ENCODE measurements around the gene TRPC5OS. TPM values are rescaled to one million over a fixed set of nuclear protein-coding genes. Genes with fewer than 3 reads are reported as not detected.

Gene TRPC5OS
- total and polyA plus RNA-seq, 2 donors (not counting 1 experiment from before 2014, with no cell fraction given) = 0.02 TPM; not detected in 1

GRCh38 chrX:111892375-111892774 lies 16.4 kb downstream of the TRPC5OS start:
- Histone ChIP-seq H3K79me2 (ENCODE audit: control insufficient read depth, insufficient read depth, low read length) (no peaks in the 10 kb centered on the region), H3K36me3 (ENCODE audit: control insufficient read depth, insufficient read depth, low read length) (no peaks in the 10 kb centered on the region), H3K4me2 (ENCODE audit: extremely low read depth, insufficient read depth, low read length) (no peak overlapping the region), H3K27me3 (ENCODE audit: control insufficient read depth, insufficient read depth, low read length) (no peaks in the 10 kb centered on the region), H3K4me1 (ENCODE audit: control insufficient read depth, extremely low read depth, insufficient read depth, low read length) (no peaks in the 10 kb centered on the region), H2AFZ (ENCODE audit: low read length) (no peak overlapping the region), H3K4me3 (replicated peaks in 1 of 4; ENCODE audit: control extremely low read depth in 1 of 4, insufficient read depth in 1 of 4, low read depth in 3 of 4, low read length in 4 of 4) (no peak overlapping the region), H3K27ac (ENCODE audit: insufficient read depth, low read length) (no peak overlapping the region), H4K20me1 (ENCODE audit: control insufficient read depth, extremely low read depth, insufficient read depth, low read length) (no peaks in the 10 kb centered on the region), H3K9ac (ENCODE audit: insufficient read depth, low read length) (no peak overlapping the region), H3K9me3 (ENCODE audit: control insufficient read depth, insufficient read depth, low read depth, low read length) (no peaks in the 10 kb centered on the region)
- DNase-seq (ENCODE audit: low read depth in 2 of 2) = no peak
- TF ChIP-seq CTCF (conservative IDR thresholded peaks at IDR 0.05 in 1 of 2, IDR thresholded peaks at IDR 0.05 in 1 of 2; ENCODE audit: low read depth in 1 of 2, low read length in 2 of 2) (no peak), EZH2 (IDR thresholded peaks at IDR 0.05; ENCODE audit: low read length, missing control alignments) (no peak)

GRCh38 chrX:111896148-111896547 lies 20.2 kb downstream of the TRPC5OS start:
- Histone ChIP-seq H2AFZ (ENCODE audit: low read length) (no peak overlapping the region), H3K4me3 (replicated peaks in 1 of 4; ENCODE audit: control extremely low read depth in 1 of 4, insufficient read depth in 1 of 4, low read depth in 3 of 4, low read length in 4 of 4) (no peak overlapping the region), H3K4me2 (ENCODE audit: extremely low read depth, insufficient read depth, low read length) (no peak overlapping the region), H3K4me1 (ENCODE audit: control insufficient read depth, extremely low read depth, insufficient read depth, low read length) (no peaks in the 10 kb centered on the region), H3K9ac (ENCODE audit: insufficient read depth, low read length) (no peak overlapping the region), H3K27me3 (ENCODE audit: control insufficient read depth, insufficient read depth, low read length) (no peaks in the 10 kb centered on the region), H3K36me3 (ENCODE audit: control insufficient read depth, insufficient read depth, low read length) (no peaks in the 10 kb centered on the region), H4K20me1 (ENCODE audit: control insufficient read depth, extremely low read depth, insufficient read depth, low read length) (no peaks in the 10 kb centered on the region), H3K27ac (ENCODE audit: insufficient read depth, low read length) (no peak overlapping the region), H3K9me3 (ENCODE audit: control insufficient read depth, insufficient read depth, low read depth, low read length) (no peaks in the 10 kb centered on the region), H3K79me2 (ENCODE audit: control insufficient read depth, insufficient read depth, low read length) (no peaks in the 10 kb centered on the region)
- TF ChIP-seq CTCF (conservative IDR thresholded peaks at IDR 0.05 in 1 of 2, IDR thresholded peaks at IDR 0.05 in 1 of 2; ENCODE audit: low read depth in 1 of 2, low read length in 2 of 2) (no peak), EZH2 (IDR thresholded peaks at IDR 0.05; ENCODE audit: low read length, missing control alignments) (no peak)
- no peak for DNase-seq (ENCODE audit: low read depth in 2 of 2)

- TF ChIP-seq EZH2 (IDR thresholded peaks at IDR 0.05; ENCODE audit: low read length, missing control alignments) = no peak
- no peak for TF ChIP-seq CTCF (conservative IDR thresholded peaks at IDR 0.05 in 1 of 2, IDR thresholded peaks at IDR 0.05 in 1 of 2; ENCODE audit: low read depth in 1 of 2, low read length in 2 of 2)
- no peak overlapping the region for H3K4me3 ChIP-seq (replicated peaks in 1 of 4; ENCODE audit: control extremely low read depth in 1 of 4, insufficient read depth in 1 of 4, low read depth in 3 of 4, low read length in 4 of 4)
- H2AFZ ChIP-seq (ENCODE audit: low read length) = no peak overlapping the region
- no peak overlapping the region for H3K4me2 ChIP-seq (ENCODE audit: extremely low read depth, insufficient read depth, low read length)
- peak in 1 of 2 donors; percentile 3 for DNase-seq (ENCODE audit: low read depth in 2 of 2)
- no peak overlapping the region for H3K27ac ChIP-seq (ENCODE audit: insufficient read depth, low read length)
- H3K9ac ChIP-seq (ENCODE audit: insufficient read depth, low read length) = no peak overlapping the region
- no peaks in the 10 kb centered on the region for H4K20me1 ChIP-seq (ENCODE audit: control insufficient read depth, extremely low read depth, insufficient read depth, low read length)
- H3K9me3 ChIP-seq (ENCODE audit: control insufficient read depth, insufficient read depth, low read depth, low read length) = no peaks in the 10 kb centered on the region
- H3K4me1 ChIP-seq (ENCODE audit: control insufficient read depth, extremely low read depth, insufficient read depth, low read length) = no peaks in the 10 kb centered on the region
- no peaks in the 10 kb centered on the region for H3K79me2 ChIP-seq (ENCODE audit: control insufficient read depth, insufficient read depth, low read length)
- no peaks in the 10 kb centered on the region for H3K36me3 ChIP-seq (ENCODE audit: control insufficient read depth, insufficient read depth, low read length)
- no peaks in the 10 kb centered on the region for H3K27me3 ChIP-seq (ENCODE audit: control insufficient read depth, insufficient read depth, low read length)
These were observed 38.6 kb downstream of the TRPC5OS start for GRCh38 chrX:111914398-111915090.
